Stimulated activated CD4-positive, alpha-beta T cell treated with anti-CD3 and anti-CD28 coated beads, TNF-alpha, amount 100 ng/mL, for 4 hours (primary cell): ENCODE data around the gene ZNF740.
A peak's percentile ranks its signal among the peaks of the same experiment; 100 is the strongest.
"Not testable (repeated sequence)": the region's sequence is repeated elsewhere in the genome, so short reads cannot be mapped to it uniquely, and the experiment has no call there.

Experiments used
- DNase-seq, 3 experiments: peaks; one replicate each; pipeline ENCODE4 v3.0.0-alpha.2; 2020; ENCODE audit warnings: low read depth in 3 of 3

The ZNF740 gene

GRCh38 chr12:53194973-53195372 lies 14.5 kb downstream of the ZNF740 start:
- DNase-seq, result no peak

- DNase-seq, result no peak
Measured at GRCh38 chr12:53195516-53196420, 15.2 kb downstream of the ZNF740 start.

- no peak for DNase-seq
Measured at GRCh38 chr12:53196486-53196885, 16.0 kb downstream of the ZNF740 start.

- no peak for DNase-seq
Measured at GRCh38 chr12:53197011-53197640, 16.6 kb downstream of the ZNF740 start.

GRCh38 chr12:53198486-53199110 lies 18.1 kb downstream of the ZNF740 start:
- DNase-seq, result no peak

- DNase-seq, result no peak
Measured at GRCh38 chr12:53199700-53200099, 19.2 kb downstream of the ZNF740 start.

DNA sequence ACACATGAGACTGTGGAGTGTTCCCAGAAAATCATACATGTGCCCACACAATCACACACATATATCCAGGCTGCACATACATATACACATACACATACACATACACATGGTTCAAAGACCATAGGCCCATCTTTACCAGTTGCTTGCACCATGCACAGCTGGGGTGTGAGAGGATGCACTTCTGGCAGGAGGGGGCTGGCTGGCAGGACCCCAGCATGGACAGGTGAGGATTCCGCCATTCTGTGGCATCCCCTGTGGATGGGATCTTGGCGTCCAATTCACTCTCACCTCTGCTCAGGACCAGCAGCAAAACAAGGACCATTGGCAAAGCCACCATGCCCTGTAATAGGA lies 19.6 kb downstream of the ZNF740 start:
- no peak for DNase-seq

DNA sequence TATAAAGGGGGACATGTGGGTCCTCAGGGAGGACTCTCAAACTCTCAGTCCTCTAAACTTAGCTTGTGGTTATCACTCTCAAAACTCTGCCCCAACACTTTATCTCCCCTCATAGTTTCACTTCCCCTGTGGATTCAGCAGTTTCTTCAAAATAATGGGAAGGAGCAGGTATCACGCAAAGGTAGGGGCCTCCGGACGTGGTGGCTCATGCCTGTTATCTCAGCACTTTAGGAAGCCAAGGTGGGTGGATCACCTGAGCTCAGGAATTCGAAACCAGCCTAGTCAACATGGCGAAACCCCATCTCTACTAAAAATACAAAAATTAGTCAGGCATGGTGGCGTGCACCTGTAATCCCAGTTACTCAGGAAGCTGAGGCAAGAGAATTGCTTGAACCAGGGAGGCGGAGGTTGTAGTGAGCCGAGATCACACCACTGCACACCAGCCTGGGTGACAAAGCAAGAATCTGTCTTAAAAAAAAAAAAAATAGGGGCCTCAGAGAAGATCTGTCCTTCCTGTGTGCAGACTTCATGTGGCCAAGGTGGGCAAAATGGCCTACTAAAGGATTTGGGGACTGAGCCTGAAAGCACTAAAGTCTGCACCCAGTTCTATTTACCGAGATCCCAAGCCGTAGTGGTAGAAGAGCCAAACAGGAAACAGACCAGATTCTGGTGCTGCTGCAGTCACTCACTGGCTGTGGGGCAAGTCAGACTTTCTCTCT lies 20.1 kb downstream of the ZNF740 start:
- no peak for DNase-seq

- no peak for DNase-seq
Measured at GRCh38 chr12:53201177-53201541, 20.6 kb downstream of the ZNF740 start.

DNA sequence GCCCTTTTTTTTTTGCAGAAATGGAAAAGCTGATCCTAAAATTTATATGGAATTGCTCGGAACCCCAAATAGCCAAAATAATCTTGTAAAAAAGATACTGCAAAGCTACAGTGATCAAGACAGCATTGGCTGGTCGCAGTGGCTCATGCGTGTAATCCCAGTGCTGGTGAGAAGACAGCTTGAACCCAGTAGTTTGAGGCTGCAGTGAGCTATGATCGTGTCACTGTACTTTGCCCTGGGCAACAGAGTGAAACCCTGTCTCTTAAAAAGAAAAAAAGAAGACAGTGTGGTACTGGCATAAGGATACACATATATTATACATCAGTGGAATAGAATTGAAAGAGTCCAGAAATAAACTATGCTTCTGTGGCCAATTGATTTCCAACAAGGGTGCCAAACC lies 21.1 kb downstream of the ZNF740 start:
- DNase-seq, result no peak

DNA sequence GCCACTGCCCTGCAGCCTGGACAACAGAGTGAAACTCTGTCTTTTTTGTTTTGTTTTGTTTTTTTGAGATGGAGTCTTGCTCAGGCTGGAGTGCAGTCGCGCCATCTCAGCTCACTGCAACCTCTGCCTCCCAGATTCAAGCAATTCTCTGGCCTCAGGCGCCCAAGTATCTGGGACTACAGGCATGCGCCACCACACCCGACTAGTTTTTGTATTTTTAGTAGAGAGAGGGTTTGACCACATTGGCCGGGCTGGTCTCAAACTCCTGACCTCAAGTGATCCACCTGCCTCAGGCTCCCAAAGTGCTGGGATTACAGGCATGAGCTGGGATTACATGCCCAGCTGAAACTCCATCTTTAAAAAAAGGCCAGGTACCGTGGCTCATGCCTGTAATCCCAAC lies 21.8 kb downstream of the ZNF740 start:
- DNase-seq, result not testable (repeated sequence)

DNA sequence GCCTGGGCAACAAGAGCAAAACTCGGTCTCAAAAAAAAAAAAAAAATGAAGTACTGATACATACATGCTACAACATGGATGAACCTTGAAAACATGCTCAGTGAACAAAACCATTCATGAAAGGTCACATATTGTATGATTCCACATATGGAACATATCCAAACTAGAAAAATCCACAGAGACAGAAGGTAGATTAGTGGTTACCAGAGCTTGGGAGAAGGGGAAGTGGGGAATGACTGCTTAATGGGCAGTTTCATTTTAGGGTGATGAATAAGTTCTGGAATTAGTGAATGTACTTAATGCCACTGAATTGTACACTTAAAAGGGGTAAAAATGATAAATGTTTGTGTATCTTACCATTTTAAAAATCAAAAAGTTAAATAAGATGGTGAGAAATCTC lies 23.8 kb downstream of the ZNF740 start:
- no peak for DNase-seq

DNA sequence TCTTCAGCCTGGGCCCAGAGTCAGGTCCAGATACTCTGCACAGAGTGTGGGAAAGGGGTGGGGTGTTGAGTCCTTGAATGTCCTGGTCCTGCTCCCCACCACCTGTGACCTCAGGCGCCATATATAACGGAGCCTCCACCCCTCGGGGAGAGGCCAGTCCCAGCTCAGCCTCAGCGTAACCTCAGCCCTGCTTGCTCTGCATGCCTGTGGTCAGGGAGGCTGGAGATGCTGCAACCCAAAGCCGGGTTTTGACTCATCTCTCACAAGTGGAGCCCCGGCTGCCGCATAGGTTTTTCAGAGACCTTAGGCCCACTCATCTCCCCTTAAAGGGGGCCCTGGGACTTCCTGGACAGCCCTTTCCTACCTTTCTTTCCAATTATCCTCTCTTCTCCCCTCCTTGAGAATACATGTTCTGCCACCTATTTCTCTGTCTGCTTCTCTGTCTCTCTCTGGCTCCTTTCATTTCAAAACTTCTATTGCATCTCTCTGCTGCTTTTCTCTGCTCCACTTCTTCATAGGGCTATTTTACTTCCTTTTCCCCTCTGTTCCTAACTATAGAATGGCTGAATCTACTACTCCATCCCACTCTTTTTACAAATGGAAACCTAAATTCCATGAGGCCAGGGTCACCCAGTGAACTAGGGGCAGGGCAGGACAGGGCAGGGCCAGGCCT lies 25.4 kb downstream of the ZNF740 start:
- DNase-seq, result no peak

DNA sequence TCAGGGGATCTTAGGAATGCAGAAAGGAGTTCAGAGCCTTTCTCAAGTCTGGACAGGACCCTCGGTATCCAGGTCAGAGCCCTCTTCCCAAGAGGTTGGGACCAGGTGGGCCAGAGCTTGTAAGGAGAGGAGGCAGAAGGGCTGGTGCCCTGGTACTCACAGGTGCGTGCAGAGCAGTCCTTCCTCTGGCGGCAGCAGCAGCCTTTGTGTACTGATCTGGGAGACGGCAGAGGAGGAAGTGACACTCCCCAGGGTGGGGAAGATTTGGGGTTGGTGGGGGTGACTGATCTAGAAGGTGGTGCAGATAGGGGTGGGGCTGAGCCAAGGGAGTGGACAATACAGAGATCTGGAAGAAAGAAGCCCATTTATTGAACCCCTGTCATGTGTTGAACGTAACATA lies 26.5 kb downstream of the ZNF740 start, which contains the start of gene ITGB7:
Gene ITGB7, minus strand, starts transcription at position 210 of the 400 bp plus-strand sequence. CDS start 6,808 bp downstream, outside the sequence.
- DNase-seq, result peak in 2 of 3 experiments; percentile 35 to 55

- DNase-seq, result no peak
Measured at GRCh38 chr12:53208435-53208834, 27.9 kb downstream of the ZNF740 start.

DNA sequence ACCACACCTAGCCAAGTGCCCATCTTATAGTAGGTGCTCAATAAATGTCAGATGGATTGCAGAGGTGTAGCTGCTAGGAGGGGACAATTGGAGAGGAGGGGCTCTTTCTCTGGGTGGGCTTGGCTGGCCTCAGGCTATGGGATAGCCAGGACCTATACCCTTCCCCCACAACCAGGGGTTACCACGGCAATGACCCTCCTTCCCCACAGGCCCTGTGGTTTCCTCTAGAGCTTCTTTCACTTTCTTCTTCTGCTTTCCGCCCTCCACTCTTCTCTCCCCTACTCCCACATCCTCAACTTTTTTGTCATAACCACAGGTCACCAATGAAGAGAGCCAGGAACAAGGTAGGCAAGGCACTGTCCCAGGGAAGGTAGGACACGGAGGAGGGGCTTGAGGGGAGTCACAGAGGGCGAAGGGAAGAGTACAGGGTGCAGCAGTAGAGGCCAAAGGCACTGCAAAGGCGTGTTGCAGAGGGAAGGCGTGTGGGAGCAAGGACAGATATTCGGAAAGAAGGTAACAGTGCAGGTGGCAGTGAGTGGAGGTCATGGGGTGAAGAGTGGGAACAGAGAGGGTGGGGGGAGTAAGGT lies 28.4 kb downstream of the ZNF740 start:
- DNase-seq, result no peak

- no peak for DNase-seq
Measured at GRCh38 chr12:53210843-53211242, 30.3 kb downstream of the ZNF740 start.

GRCh38 chr12:53211476-53212381 lies 31.2 kb downstream of the ZNF740 start:
- DNase-seq, result no peak

- DNase-seq, result no peak
Measured at GRCh38 chr12:53212931-53213330, 32.4 kb downstream of the ZNF740 start.

- DNase-seq, result peak; percentile 66 to 80 (median 74)
Measured at GRCh38 chr12:53213348-53213747, 32.8 kb downstream of the ZNF740 start.
